Amniotic epithelial cell (primary cell): Measurements from ENCODE around the gene TRERF1.
"Not testable (repeated sequence)": the region's sequence is repeated elsewhere in the genome, so short reads cannot be mapped to it uniquely, and the experiment has no call there.

Source experiments
- DNase-seq: peaks from one replicate; pipeline ENCODE4 v3.0.0-alpha.2; 2010; ENCODE audit warnings: low read depth

TRERF1 gene

GRCh38 chr6:42337985-42338743, 113.6 kb downstream of the TRERF1 start:
- no peak for DNase-seq

GRCh38 chr6:42336431-42336830, 115.3 kb downstream of the TRERF1 start:
- DNase-seq: no peak

- DNase-seq: no peak
These were observed 115.8 kb downstream of the TRERF1 start for GRCh38 chr6:42335896-42336295.

GRCh38 chr6:42334870-42335269, 116.9 kb downstream of the TRERF1 start:
- no peak for DNase-seq

- DNase-seq: no peak
These were observed 118.1 kb downstream of the TRERF1 start for GRCh38 chr6:42333612-42334011.

GRCh38 chr6:42332916-42333315, 118.8 kb downstream of the TRERF1 start:
- DNase-seq: no peak

GRCh38 chr6:42331019-42331418, 120.7 kb downstream of the TRERF1 start:
- DNase-seq: no peak

GRCh38 chr6:42326248-42326647, 125.5 kb downstream of the TRERF1 start:
- no peak for DNase-seq

GRCh38 chr6:42324656-42325324, 126.9 kb downstream of the TRERF1 start:
- DNase-seq: not testable (repeated sequence)

- DNase-seq: no peak
These were observed 129.1 kb downstream of the TRERF1 start for GRCh38 chr6:42322676-42323075.

- no peak for DNase-seq
These were observed 129.8 kb downstream of the TRERF1 start for GRCh38 chr6:42321976-42322375.

- peak; percentile 68 for DNase-seq
These were observed 131.0 kb downstream of the TRERF1 start for GRCh38 chr6:42320762-42321161.

GRCh38 chr6:42318480-42318879, 133.2 kb downstream of the TRERF1 start:
- no peak for DNase-seq

GRCh38 chr6:42316981-42317380, 134.7 kb downstream of the TRERF1 start:
- DNase-seq: no peak

- peak; percentile 92 for DNase-seq
These were observed 135.4 kb downstream of the TRERF1 start for GRCh38 chr6:42315991-42316970.

GRCh38 chr6:42315259-42315990, 136.3 kb downstream of the TRERF1 start:
- DNase-seq: no peak

- no peak for DNase-seq
These were observed 137.0 kb downstream of the TRERF1 start for GRCh38 chr6:42314571-42315258.

- peak; percentile 55 for DNase-seq
These were observed 137.7 kb downstream of the TRERF1 start for GRCh38 chr6:42313941-42314570.

- DNase-seq: peak; percentile 59
These were observed 138.7 kb downstream of the TRERF1 start for GRCh38 chr6:42313038-42313437.

GRCh38 chr6:42307141-42307470, 144.6 kb downstream of the TRERF1 start:
- DNase-seq: no peak
